Measurements from ENCODE around the gene CPSF4L. TPM values are rescaled to one million over a fixed set of nuclear protein-coding genes. Genes with fewer than 3 reads are reported as not detected.

The CPSF4L gene
- total and polyA plus RNA-seq, 2 of the 13 experiments (the other 11 are each of a cell fraction or from before 2014, with no cell fraction given): 0.73 to 1.6 TPM

GRCh38 chr17:73280191-73280590 is 18.5 kb upstream of the CPSF4L start:
- in situ Hi-C loops (cut with HindIII; ENCODE audit: extremely low pct_ligation_motif_present, low pct_unique_long_range_greater_than_20kb): loop anchor here (25.0 kb wide), 1 partner anchor 1157 kb away; the partner anchor contains the start of gene GPRC5C
- BruUV-seq (replicated peaks): no TSS peak
- ChIA-PET CTCF (ENCODE audit: low intra/inter-chr PET ratio, low total read pairs) (no interaction called here), POLR2A (interaction anchor here (1.1 to 1.4 kb wide), 2 partner anchors 9 to 18 kb away, joined by 3 to 4 read pairs; no protein-coding TSS in a partner anchor)
- no peak overlapping the region for H3K4me2 ChIP-seq (ENCODE audit: low read depth, low read length)
- H4K20me1 ChIP-seq (ENCODE audit: insufficient read depth, low read length): no peaks in the 10 kb centered on the region
- no peak overlapping the region for H3K4me3 ChIP-seq (replicated peaks in 1 of 3; ENCODE audit: insufficient read depth in 1 of 3, low read depth in 2 of 3, low read length in 3 of 3)
- no peaks in the 10 kb centered on the region for H3K9me3 ChIP-seq (ENCODE audit: low read length)
- intact Hi-C loops (cut with micrococcal nuclease; ENCODE audit: unreplicated experiment): no loop called here
- WGBS (ENCODE audit: low lambda C conversion rate): 98% methylated on average over 12 of the region's 12 CpGs
- no peak overlapping the region for H3K27ac ChIP-seq (ENCODE audit: extremely low read length, insufficient read depth, low read length)
- no peak overlapping the region for H2AFZ ChIP-seq (ENCODE audit: low read length)
- no peaks in the 10 kb centered on the region for H3K27me3 ChIP-seq (ENCODE audit: control insufficient read depth in 1 of 2, insufficient read depth in 2 of 2, low read length in 2 of 2)
- no peak for ATAC-seq
- H3K36me3 ChIP-seq (replicated peaks in 1 of 2; ENCODE audit: control insufficient read depth in 1 of 2, insufficient read depth in 2 of 2, low read length in 2 of 2): peaks cover 7 to 17% of the 10 kb centered on the region in 2 experiments; a peak in 4 of 5 replicates
- peaks cover 38% of the 10 kb centered on the region for H3K4me1 ChIP-seq (ENCODE audit: insufficient read depth, low read length)
- no peak for FAIRE-seq
- no peak overlapping the region for H3K9ac ChIP-seq (ENCODE audit: insufficient read depth, low read depth, low read length)
- no peak for DNase-seq (ENCODE audit: low spot score)
- H3K79me2 ChIP-seq (ENCODE audit: insufficient read depth, low read length): no peaks in the 10 kb centered on the region
- TF ChIP-seq ZMAT5 (CRISPR knock-in tag; IDR thresholded peaks at IDR 0.05; ENCODE audit: borderline replicate concordance, low read depth): no peak
- no peak for TF ChIP-seq ZNF317 (CRISPR knock-in tag; IDR thresholded peaks at IDR 0.05)
- 0 out of 2 replicates have a peak, but pooled peaks have one; percentile 10 for TF ChIP-seq ZNF687 (CRISPR knock-in tag; IDR thresholded peaks at IDR 0.05)
- no peak for TF ChIP-seq MAFF (IDR thresholded peaks at IDR 0.05; ENCODE audit: low read depth, low read length)
- TF ChIP-seq FOSL1 (CRISPR knock-in tag; IDR thresholded peaks at IDR 0.05; ENCODE audit: borderline replicate concordance): no peak
- TF ChIP-seq MEF2D (CRISPR knock-in tag; IDR thresholded peaks at IDR 0.05): no peak
- TF ChIP-seq ONECUT2 (CRISPR knock-in tag; IDR thresholded peaks at IDR 0.05): no peak
- no peak for TF ChIP-seq HDAC1 (CRISPR knock-in tag; IDR thresholded peaks at IDR 0.05)
- peak; percentile 8 for TF ChIP-seq HNRNPLL (IDR thresholded peaks at IDR 0.05; ENCODE audit: low read depth, low read length, poor library complexity, severe bottlenecking)
- no peak for TF ChIP-seq ATF2 (CRISPR knock-in tag; IDR thresholded peaks at IDR 0.05)
- TF ChIP-seq DR1 (CRISPR knock-in tag; IDR thresholded peaks at IDR 0.05): no peak
- no peak for TF ChIP-seq CEBPZ (IDR thresholded peaks at IDR 0.05; ENCODE audit: low read length)

All from HepG2 (cell line).